NK-92 treated with Interleukin-12 subunit alpha and Interleukin-12 subunit beta, amount 100 ng/mL, for 24 hours (cell line): ENCODE measurements around the gene TDRD1.

Experiments
- DNase-seq: peaks from one replicate; lab custom pipeline; 2025; lab: John Stamatoyannopoulos, UW

The TDRD1 gene

GRCh38 chr10:114174695-114175188 is 4.4 kb upstream of the TDRD1 start:
- no peak for DNase-seq

GRCh38 chr10:114175667-114176066 is 3.5 kb upstream of the TDRD1 start:
- no peak for DNase-seq

- DNase-seq = no peak
These were observed 2.6 kb upstream of the TDRD1 start for GRCh38 chr10:114176511-114176910.

- no peak for DNase-seq
These were observed 594 bp downstream of the TDRD1 start for GRCh38 chr10:114179747-114180146.

GRCh38 chr10:114180937-114181336 is 1.8 kb downstream of the TDRD1 start:
- DNase-seq = no peak

- DNase-seq = no peak
These were observed 2.8 kb downstream of the TDRD1 start for GRCh38 chr10:114181971-114182370.

- no peak for DNase-seq
These were observed 4.4 kb downstream of the TDRD1 start for GRCh38 chr10:114183563-114183962.

GRCh38 chr10:114184276-114184675 is 5.1 kb downstream of the TDRD1 start:
- no peak for DNase-seq

GRCh38 chr10:114188001-114188400 is 8.8 kb downstream of the TDRD1 start:
- DNase-seq = no peak

- no peak for DNase-seq
These were observed 9.7 kb downstream of the TDRD1 start for GRCh38 chr10:114188900-114189299.

GRCh38 chr10:114189700-114190099 is 10.5 kb downstream of the TDRD1 start:
- no peak for DNase-seq

- no peak for DNase-seq
These were observed 15.9 kb downstream of the TDRD1 start for GRCh38 chr10:114195079-114195478.

- no peak for DNase-seq
These were observed 20.1 kb downstream of the TDRD1 start for GRCh38 chr10:114199239-114199638.

- no peak for DNase-seq
These were observed 23.7 kb downstream of the TDRD1 start for GRCh38 chr10:114202812-114203211.

- DNase-seq = no peak
These were observed 27.7 kb downstream of the TDRD1 start for GRCh38 chr10:114206902-114207301.

GRCh38 chr10:114207349-114207748 is 28.2 kb downstream of the TDRD1 start:
- no peak for DNase-seq

- DNase-seq = no peak
These were observed 29.2 kb downstream of the TDRD1 start for GRCh38 chr10:114208351-114208750.

- DNase-seq = no peak
These were observed 33.0 kb downstream of the TDRD1 start for GRCh38 chr10:114212153-114212552.

GRCh38 chr10:114215033-114215432 is 35.9 kb downstream of the TDRD1 start:
- DNase-seq = no peak

GRCh38 chr10:114220281-114220680 is 41.1 kb downstream of the TDRD1 start:
- DNase-seq = no peak

GRCh38 chr10:114221235-114221634 is 42.1 kb downstream of the TDRD1 start:
- DNase-seq = no peak

GRCh38 chr10:114223066-114223465 is 43.9 kb downstream of the TDRD1 start:
- no peak for DNase-seq

GRCh38 chr10:114228156-114228555 is 49.0 kb downstream of the TDRD1 start:
- DNase-seq = no peak

GRCh38 chr10:114232561-114233176 is 53.5 kb downstream of the TDRD1 start:
- no peak for DNase-seq
